ENCODE data around the gene RNF11. TPM values are rescaled to one million over a fixed set of nuclear protein-coding genes. Genes with fewer than 3 reads are reported as not detected.

The RNF11 gene
- total RNA-seq, 2 experiments from 2014 or later = 91.3 to 97.4 TPM

GRCh38 chr1:51282605-51283004, 46.5 kb downstream of the RNF11 start:
- ChIA-PET CTCF (no interaction called here), POLR2A (no interaction called here)
- H3K27ac Mint-ChIP-seq = no peak overlapping the region
- ATAC-seq (ENCODE audit: poor library complexity) (no peak), DNase-seq (no peak)
- H3K27me3 Mint-ChIP-seq = no peaks in the 10 kb centered on the region
- no peaks in the 10 kb centered on the region for H3K36me3 Mint-ChIP-seq (ENCODE audit: low read depth)
- no peaks in the 10 kb centered on the region for H3K27me3 ChIP-seq (ENCODE audit: control insufficient read depth in 1 of 2, insufficient read depth in 2 of 2, low read length in 2 of 2)
- H3K9me3 Mint-ChIP-seq = no peaks in the 10 kb centered on the region
- H3K36me3 ChIP-seq (ENCODE audit: insufficient read depth, low read length) = no peaks in the 10 kb centered on the region
- no peak overlapping the region for H3K27ac ChIP-seq (ENCODE audit: low read depth in 1 of 2, low read length in 2 of 2)
- intact Hi-C loops (cut with DNase I, micrococcal nuclease) = no loop called here
- H3K4me1 ChIP-seq (ENCODE audit: insufficient read depth, low read length) = no peaks in the 10 kb centered on the region
- no peaks in the 10 kb centered on the region for H3K4me1 Mint-ChIP-seq (ENCODE audit: low read depth)
- H3K4me3 Mint-ChIP-seq = no peak overlapping the region
- TF ChIP-seq, protein P1, sequence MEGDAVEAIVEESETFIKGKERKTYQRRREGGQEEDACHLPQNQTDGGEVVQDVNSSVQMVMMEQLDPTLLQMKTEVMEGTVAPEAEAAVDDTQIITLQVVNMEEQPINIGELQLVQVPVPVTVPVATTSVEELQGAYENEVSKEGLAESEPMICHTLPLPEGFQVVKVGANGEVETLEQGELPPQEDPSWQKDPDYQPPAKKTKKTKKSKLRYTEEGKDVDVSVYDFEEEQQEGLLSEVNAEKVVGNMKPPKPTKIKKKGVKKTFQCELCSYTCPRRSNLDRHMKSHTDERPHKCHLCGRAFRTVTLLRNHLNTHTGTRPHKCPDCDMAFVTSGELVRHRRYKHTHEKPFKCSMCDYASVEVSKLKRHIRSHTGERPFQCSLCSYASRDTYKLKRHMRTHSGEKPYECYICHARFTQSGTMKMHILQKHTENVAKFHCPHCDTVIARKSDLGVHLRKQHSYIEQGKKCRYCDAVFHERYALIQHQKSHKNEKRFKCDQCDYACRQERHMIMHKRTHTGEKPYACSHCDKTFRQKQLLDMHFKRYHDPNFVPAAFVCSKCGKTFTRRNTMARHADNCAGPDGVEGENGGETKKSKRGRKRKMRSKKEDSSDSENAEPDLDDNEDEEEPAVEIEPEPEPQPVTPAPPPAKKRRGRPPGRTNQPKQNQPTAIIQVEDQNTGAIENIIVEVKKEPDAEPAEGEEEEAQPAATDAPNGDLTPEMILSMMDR (IDR thresholded peaks at IDR 0.05) = no peak
- no peaks in the 10 kb centered on the region for H3K9me3 ChIP-seq (ENCODE audit: control insufficient read depth in 1 of 2, insufficient read depth in 1 of 2, low read length in 2 of 2)
- H3K4me3 ChIP-seq (ENCODE audit: low read length) = no peak overlapping the region

DNA sequence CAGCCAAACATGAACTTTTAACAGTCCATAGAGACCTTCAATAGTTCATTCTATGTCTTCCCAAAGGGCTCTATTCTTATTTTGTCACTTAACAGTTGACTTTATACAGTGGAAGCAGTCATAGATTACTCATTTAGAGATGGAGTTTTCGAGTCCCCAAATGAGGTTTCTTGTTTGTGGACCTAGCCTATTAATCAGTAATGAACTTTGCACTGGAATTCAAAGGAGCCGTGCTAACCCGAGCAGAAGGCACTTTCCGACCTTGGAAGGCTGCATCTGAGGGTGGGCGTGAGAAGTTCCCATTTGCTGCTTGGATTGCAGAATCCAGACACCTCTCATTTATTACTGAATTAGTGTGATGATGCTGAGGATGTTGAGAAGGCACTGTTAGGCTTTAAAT, 47.9 kb downstream of the RNF11 start:
- ATAC-seq (ENCODE audit: poor library complexity) = no peak
- Histone ChIP-seq H3K9me3 (ENCODE audit: control insufficient read depth in 1 of 2, insufficient read depth in 1 of 2, low read length in 2 of 2) (no peaks in the 10 kb centered on the region), H3K4me3 (ENCODE audit: low read length) (no peak overlapping the region), H3K27ac (ENCODE audit: low read depth in 1 of 2, low read length in 2 of 2) (no peak overlapping the region), H3K4me1 (ENCODE audit: insufficient read depth, low read length) (no peaks in the 10 kb centered on the region), H3K27me3 (ENCODE audit: control insufficient read depth in 1 of 2, insufficient read depth in 2 of 2, low read length in 2 of 2) (no peaks in the 10 kb centered on the region), H3K36me3 (ENCODE audit: insufficient read depth, low read length) (no peaks in the 10 kb centered on the region)
- POLR2A ChIA-PET = interaction anchor here (1.0 kb wide), 1 partner anchor 43 kb away, joined by 3 read pairs; no protein-coding TSS in a partner anchor
- Mint-ChIP-seq H3K9me3 (no peaks in the 10 kb centered on the region), H3K4me3 (no peak overlapping the region), H3K27me3 (no peaks in the 10 kb centered on the region), H3K4me1 (ENCODE audit: low read depth) (no peaks in the 10 kb centered on the region), H3K36me3 (ENCODE audit: low read depth) (no peaks in the 10 kb centered on the region), H3K27ac (no peak overlapping the region)
- TF ChIP-seq, protein P1 (IDR thresholded peaks at IDR 0.05) = no peak
- CTCF ChIA-PET = no interaction called here
- no peak for DNase-seq
- intact Hi-C loops (cut with DNase I, micrococcal nuclease) = no loop called here

- no peak for DNase-seq
- Histone ChIP-seq H3K36me3 (ENCODE audit: insufficient read depth, low read length) (no peaks in the 10 kb centered on the region), H3K9me3 (ENCODE audit: control insufficient read depth in 1 of 2, insufficient read depth in 1 of 2, low read length in 2 of 2) (no peaks in the 10 kb centered on the region), H3K4me1 (ENCODE audit: insufficient read depth, low read length) (no peaks in the 10 kb centered on the region), H3K27me3 (ENCODE audit: control insufficient read depth in 1 of 2, insufficient read depth in 2 of 2, low read length in 2 of 2) (no peaks in the 10 kb centered on the region), H3K4me3 (ENCODE audit: low read length) (no peak overlapping the region), H3K27ac (ENCODE audit: low read depth in 1 of 2, low read length in 2 of 2) (no peak overlapping the region)
- Mint-ChIP-seq H3K27ac (no peak overlapping the region), H3K27me3 (no peaks in the 10 kb centered on the region), H3K9me3 (no peaks in the 10 kb centered on the region), H3K4me1 (ENCODE audit: low read depth) (no peaks in the 10 kb centered on the region), H3K36me3 (ENCODE audit: low read depth) (no peaks in the 10 kb centered on the region), H3K4me3 (no peak overlapping the region)
- CTCF ChIA-PET = no interaction called here
- ATAC-seq (ENCODE audit: poor library complexity) = no peak
- POLR2A ChIA-PET = no interaction called here
- TF ChIP-seq, protein P1 (IDR thresholded peaks at IDR 0.05) = no peak
- intact Hi-C loops (cut with DNase I, micrococcal nuclease) = no loop called here
Measured at GRCh38 chr1:51284487-51284954, 48.4 kb downstream of the RNF11 start.

All from CD4-positive, alpha-beta T cell (primary cell).